ENCODE data around the gene PCDHB4.

- TF ChIP-seq SPI1 (IDR thresholded peaks at IDR 0.05; ENCODE audit: low read depth, low read length) (no peak), TAF1 (IDR thresholded peaks at IDR 0.05; ENCODE audit: low read depth, low read length) (no peak), POLR2A (IDR thresholded peaks at IDR 0.05; ENCODE audit: low read depth, low read length) (no peak), POLR2AphosphoS5 (IDR thresholded peaks at IDR 0.05; ENCODE audit: low read depth, low read length) (no peak)
These were observed 367 bp downstream of the PCDHB4 start for GRCh38 chr5:141121985-141122384.
